Posterior cingulate gyrus (tissue), 11 donors: ENCODE data around the gene FLT1.

ENCODE experiments used
- DNase-seq, 10 donors: peaks; one replicate each; pipeline versions ENCODE4 v3.0.0 to v3.0.0-alpha.2; 2020 to 2021; ENCODE audit warnings: mixed read lengths in 3 of 10
- intact Hi-C: fragments of 100-400 bp; cut with DNase I; formaldehyde crosslinking; loops from one replicate; pipeline ENCODE4 v1.15.1; 2023

Gene FLT1

GRCh38 chr13:28530729-28531076 lies 35.8 kb upstream of the FLT1 start:
- no peak for DNase-seq
- intact Hi-C loops = loop anchor here (1.0 kb wide), 1 partner anchor 106 kb away; no protein-coding TSS in a partner anchor

- intact Hi-C loops = no loop called here
- DNase-seq = no peak
These were observed 34.9 kb upstream of the FLT1 start for GRCh38 chr13:28529836-28530235.

- no peak for DNase-seq
- intact Hi-C loops = no loop called here
These were observed 33.9 kb upstream of the FLT1 start for GRCh38 chr13:28528848-28529247.

GRCh38 chr13:28528388-28528787 lies 33.5 kb upstream of the FLT1 start:
- intact Hi-C loops = no loop called here
- no peak for DNase-seq

GRCh38 chr13:28527629-28528028 lies 32.7 kb upstream of the FLT1 start:
- intact Hi-C loops = no loop called here
- peak in 1 of 10 donors; percentile 85 for DNase-seq

GRCh38 chr13:28526876-28527275 lies 31.9 kb upstream of the FLT1 start:
- no peak for DNase-seq
- intact Hi-C loops = no loop called here

GRCh38 chr13:28522871-28523270 lies 27.9 kb upstream of the FLT1 start:
- DNase-seq = no peak
- intact Hi-C loops = no loop called here

- intact Hi-C loops = no loop called here
- DNase-seq = no peak
These were observed 18.8 kb upstream of the FLT1 start for GRCh38 chr13:28513745-28514144.

GRCh38 chr13:28510542-28510941 lies 15.6 kb upstream of the FLT1 start:
- DNase-seq = no peak
- intact Hi-C loops = no loop called here

GRCh38 chr13:28510066-28510465 lies 15.1 kb upstream of the FLT1 start:
- DNase-seq = no peak
- intact Hi-C loops = no loop called here

GRCh38 chr13:28505543-28506135 lies 10.7 kb upstream of the FLT1 start:
- DNase-seq = no peak

GRCh38 chr13:28503182-28503967 lies 8.4 kb upstream of the FLT1 start:
- no peak for DNase-seq
- intact Hi-C loops = no loop called here

More at GRCh38 chr13:28505543-28506135, 10.7 kb upstream of the FLT1 start:
- intact Hi-C loops = no loop called here

- intact Hi-C loops = no loop called here
These were observed 6.6 kb upstream of the FLT1 start for GRCh38 chr13:28501547-28501946.

GRCh38 chr13:28499609-28500008 lies 4.7 kb upstream of the FLT1 start:
- no peak for DNase-seq
- intact Hi-C loops = no loop called here

More at GRCh38 chr13:28501547-28501946, 6.6 kb upstream of the FLT1 start:
- DNase-seq = peak in 1 of 10 donors; percentile 33

GRCh38 chr13:28498481-28499115 lies 3.7 kb upstream of the FLT1 start:
- intact Hi-C loops = no loop called here
- no peak for DNase-seq

GRCh38 chr13:28497143-28497876 lies 2.4 kb upstream of the FLT1 start:
- intact Hi-C loops = no loop called here
- DNase-seq = no peak

GRCh38 chr13:28496188-28496564 lies 1.2 kb upstream of the FLT1 start:
- DNase-seq = no peak
- intact Hi-C loops = no loop called here

GRCh38 chr13:28495538-28496187 lies 735 bp upstream of the FLT1 start:
- no peak for DNase-seq
- intact Hi-C loops = no loop called here

- intact Hi-C loops = no loop called here
- peak in 1 of 10 donors; percentile 66 for DNase-seq
These were observed 487 bp downstream of the FLT1 start for GRCh38 chr13:28494504-28494777.

- intact Hi-C loops = no loop called here
These were observed 1.0 kb downstream of the FLT1 start for GRCh38 chr13:28493740-28494503.

More at GRCh38 chr13:28493740-28494503, 1.0 kb downstream of the FLT1 start:
- peak in 1 of 10 donors; percentile 58 for DNase-seq
